ENCODE results near the gene CPNE5.

DNA sequence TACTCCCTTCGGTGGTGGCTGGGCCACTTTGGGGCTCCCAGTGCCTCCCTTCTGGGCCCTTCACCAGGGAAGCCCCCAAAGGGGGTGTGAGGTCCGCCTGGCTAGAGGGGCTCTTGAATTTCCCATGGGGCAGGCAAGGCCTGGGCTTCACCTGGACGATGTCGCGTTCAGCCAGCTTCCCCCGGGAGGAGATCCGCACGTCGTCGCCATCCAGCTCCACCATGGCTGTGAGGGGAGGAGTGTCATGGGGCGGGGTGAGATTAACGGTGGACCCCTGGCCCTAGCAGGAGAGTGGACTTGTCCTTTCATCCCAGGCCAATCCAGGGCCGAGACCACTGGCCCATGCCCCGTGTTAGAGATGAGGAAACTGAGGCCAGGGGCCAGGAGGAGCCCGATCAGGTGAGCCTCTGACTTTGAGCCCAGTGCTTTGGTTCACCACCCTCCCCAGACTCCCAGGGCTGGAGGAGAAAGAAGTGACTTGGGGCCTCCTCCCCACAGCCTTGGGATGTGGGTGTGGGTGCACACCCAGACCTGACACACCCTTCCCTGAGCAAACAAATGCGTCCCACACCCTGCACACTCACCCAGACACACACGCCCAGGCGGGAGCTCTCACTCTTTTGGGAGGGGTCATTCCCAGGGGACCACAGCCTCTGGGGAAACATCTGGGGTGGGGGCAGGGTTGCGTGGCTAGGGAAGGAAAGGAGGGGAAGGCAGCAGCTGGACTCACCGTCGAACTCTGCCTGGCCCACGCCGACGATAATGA, 95.5 kb downstream of the CPNE5 start:
- TF ChIP-seq, protein P1, sequence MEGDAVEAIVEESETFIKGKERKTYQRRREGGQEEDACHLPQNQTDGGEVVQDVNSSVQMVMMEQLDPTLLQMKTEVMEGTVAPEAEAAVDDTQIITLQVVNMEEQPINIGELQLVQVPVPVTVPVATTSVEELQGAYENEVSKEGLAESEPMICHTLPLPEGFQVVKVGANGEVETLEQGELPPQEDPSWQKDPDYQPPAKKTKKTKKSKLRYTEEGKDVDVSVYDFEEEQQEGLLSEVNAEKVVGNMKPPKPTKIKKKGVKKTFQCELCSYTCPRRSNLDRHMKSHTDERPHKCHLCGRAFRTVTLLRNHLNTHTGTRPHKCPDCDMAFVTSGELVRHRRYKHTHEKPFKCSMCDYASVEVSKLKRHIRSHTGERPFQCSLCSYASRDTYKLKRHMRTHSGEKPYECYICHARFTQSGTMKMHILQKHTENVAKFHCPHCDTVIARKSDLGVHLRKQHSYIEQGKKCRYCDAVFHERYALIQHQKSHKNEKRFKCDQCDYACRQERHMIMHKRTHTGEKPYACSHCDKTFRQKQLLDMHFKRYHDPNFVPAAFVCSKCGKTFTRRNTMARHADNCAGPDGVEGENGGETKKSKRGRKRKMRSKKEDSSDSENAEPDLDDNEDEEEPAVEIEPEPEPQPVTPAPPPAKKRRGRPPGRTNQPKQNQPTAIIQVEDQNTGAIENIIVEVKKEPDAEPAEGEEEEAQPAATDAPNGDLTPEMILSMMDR (IDR thresholded peaks at IDR 0.05): no peak
- no peak for TF ChIP-seq POLR2A (IDR thresholded peaks at IDR 0.05)
